DMS79 treated with DMSO at 0.1 percent for 48 hours (cell line): ENCODE results near the gene WHAMM.
"Not testable (repeated sequence)": the region's sequence is repeated elsewhere in the genome, so short reads cannot be mapped to it uniquely, and the experiment has no call there.

Experiments
- DNase-seq: peaks from one replicate; lab custom pipeline; 2025; lab: John Stamatoyannopoulos, UW

The WHAMM gene

GRCh38 chr15:82865981-82866380 is 56.6 kb downstream of the WHAMM start:
- DNase-seq, result not testable (repeated sequence)

GRCh38 chr15:82870727-82871320 is 61.4 kb downstream of the WHAMM start:
- no peak for DNase-seq

- DNase-seq, result no peak
Measured at GRCh38 chr15:82871358-82871757, 61.9 kb downstream of the WHAMM start.

- DNase-seq, result no peak
Measured at GRCh38 chr15:82871832-82872484, 62.5 kb downstream of the WHAMM start.

- DNase-seq, result no peak
Measured at GRCh38 chr15:82873000-82873680, 63.7 kb downstream of the WHAMM start.

GRCh38 chr15:82874267-82874666 is 64.8 kb downstream of the WHAMM start:
- DNase-seq, result no peak

- no peak for DNase-seq
Measured at GRCh38 chr15:82874961-82875360, 65.5 kb downstream of the WHAMM start.

- no peak for DNase-seq
Measured at GRCh38 chr15:82875411-82876003, 66.1 kb downstream of the WHAMM start.

GRCh38 chr15:82877825-82878224 is 68.4 kb downstream of the WHAMM start:
- DNase-seq, result no peak

- no peak for DNase-seq
Measured at GRCh38 chr15:82878325-82878724, 68.9 kb downstream of the WHAMM start.

- DNase-seq, result no peak
Measured at GRCh38 chr15:82880704-82881103, 71.3 kb downstream of the WHAMM start.

GRCh38 chr15:82881747-82882146 is 72.3 kb downstream of the WHAMM start:
- DNase-seq, result no peak

GRCh38 chr15:82882273-82882928 is 73.0 kb downstream of the WHAMM start:
- DNase-seq, result no peak
